ENCODE data around the gene ANKRD65.

DNA sequence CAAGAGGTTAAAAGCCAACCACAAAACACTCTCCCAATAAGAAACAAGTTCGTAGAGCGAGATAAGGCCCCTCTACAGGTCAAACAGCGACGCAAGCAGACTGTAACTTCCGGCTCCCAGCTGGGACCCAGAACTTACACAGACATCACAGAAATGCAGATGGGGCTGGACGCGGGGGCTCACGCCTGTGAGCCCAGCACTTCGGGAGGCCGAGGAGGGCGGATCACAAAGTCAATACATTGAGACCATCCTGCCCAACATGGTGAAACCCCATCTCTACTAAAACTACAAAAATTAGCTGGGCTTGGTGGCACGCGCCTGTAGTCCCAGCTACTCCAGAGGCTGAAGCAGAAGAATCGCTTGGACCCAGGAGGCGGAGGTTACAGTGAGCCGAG lies 33.0 kb downstream of the ANKRD65 start:
- TF ChIP-seq, protein P1, sequence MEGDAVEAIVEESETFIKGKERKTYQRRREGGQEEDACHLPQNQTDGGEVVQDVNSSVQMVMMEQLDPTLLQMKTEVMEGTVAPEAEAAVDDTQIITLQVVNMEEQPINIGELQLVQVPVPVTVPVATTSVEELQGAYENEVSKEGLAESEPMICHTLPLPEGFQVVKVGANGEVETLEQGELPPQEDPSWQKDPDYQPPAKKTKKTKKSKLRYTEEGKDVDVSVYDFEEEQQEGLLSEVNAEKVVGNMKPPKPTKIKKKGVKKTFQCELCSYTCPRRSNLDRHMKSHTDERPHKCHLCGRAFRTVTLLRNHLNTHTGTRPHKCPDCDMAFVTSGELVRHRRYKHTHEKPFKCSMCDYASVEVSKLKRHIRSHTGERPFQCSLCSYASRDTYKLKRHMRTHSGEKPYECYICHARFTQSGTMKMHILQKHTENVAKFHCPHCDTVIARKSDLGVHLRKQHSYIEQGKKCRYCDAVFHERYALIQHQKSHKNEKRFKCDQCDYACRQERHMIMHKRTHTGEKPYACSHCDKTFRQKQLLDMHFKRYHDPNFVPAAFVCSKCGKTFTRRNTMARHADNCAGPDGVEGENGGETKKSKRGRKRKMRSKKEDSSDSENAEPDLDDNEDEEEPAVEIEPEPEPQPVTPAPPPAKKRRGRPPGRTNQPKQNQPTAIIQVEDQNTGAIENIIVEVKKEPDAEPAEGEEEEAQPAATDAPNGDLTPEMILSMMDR (IDR thresholded peaks at IDR 0.05 in 8 of 11, conservative IDR thresholded peaks at IDR 0.05 in 3 of 11), result no peak
- TF ChIP-seq POLR2A (IDR thresholded peaks at IDR 0.05), result no peak
- no peak for TF ChIP-seq POLR2AphosphoS5 (IDR thresholded peaks at IDR 0.05)

Measured in spleen (tissue), 7 donors.